Measurements from ENCODE around the gene SLC6A11. TPM values are rescaled to one million over a fixed set of nuclear protein-coding genes. Genes with fewer than 3 reads are reported as not detected.

SLC6A11 gene
- total RNA-seq, 1 donor from 2014 or later = 0.25 TPM

GRCh38 chr3:10968401-10968800, 152.4 kb downstream of the SLC6A11 start:
- H3K36me3 ChIP-seq = no peaks in the 10 kb centered on the region
- no peak overlapping the region for H3K27ac ChIP-seq
- no peak for TF ChIP-seq POLR2AphosphoS5 (IDR thresholded peaks at IDR 0.05; ENCODE audit: insufficient read depth in 1 of 2, low read depth in 1 of 2)
- TF ChIP-seq POLR2A (IDR thresholded peaks at IDR 0.05) = no peak
- TF ChIP-seq CTCF (IDR thresholded peaks at IDR 0.05) = no peak
- DNase-seq (ENCODE audit: extremely low spot score in 2 of 2) = no peak
- H3K4me3 ChIP-seq = no peak overlapping the region
- H3K9me3 ChIP-seq = no peaks in the 10 kb centered on the region
- H3K4me1 ChIP-seq = no peaks in the 10 kb centered on the region
- intact Hi-C loops (cut with DNase I) = no loop called here
- H3K27me3 ChIP-seq = no peaks in the 10 kb centered on the region

- Histone ChIP-seq H3K27ac (no peak overlapping the region), H3K4me3 (no peak overlapping the region), H3K27me3 (no peaks in the 10 kb centered on the region), H3K36me3 (no peaks in the 10 kb centered on the region), H3K9me3 (no peaks in the 10 kb centered on the region), H3K4me1 (no peaks in the 10 kb centered on the region)
- intact Hi-C loops (cut with DNase I) = no loop called here
- no peak for TF ChIP-seq CTCF (IDR thresholded peaks at IDR 0.05)
- no peak for TF ChIP-seq POLR2A (IDR thresholded peaks at IDR 0.05)
- no peak for TF ChIP-seq POLR2AphosphoS5 (IDR thresholded peaks at IDR 0.05; ENCODE audit: insufficient read depth in 1 of 2, low read depth in 1 of 2)
- no peak for DNase-seq (ENCODE audit: extremely low spot score in 2 of 2)
Observed at GRCh38 chr3:10970306-10970960, 154.4 kb downstream of the SLC6A11 start.

- H3K9me3 ChIP-seq = no peaks in the 10 kb centered on the region
- no peak for DNase-seq (ENCODE audit: extremely low spot score in 2 of 2)
- no peak overlapping the region for H3K27ac ChIP-seq
- no peak overlapping the region for H3K4me3 ChIP-seq
- no peaks in the 10 kb centered on the region for H3K4me1 ChIP-seq
- H3K27me3 ChIP-seq = no peaks in the 10 kb centered on the region
- TF ChIP-seq POLR2A (IDR thresholded peaks at IDR 0.05) (no peak), POLR2AphosphoS5 (IDR thresholded peaks at IDR 0.05; ENCODE audit: insufficient read depth in 1 of 2, low read depth in 1 of 2) (no peak), CTCF (IDR thresholded peaks at IDR 0.05) (no peak)
- H3K36me3 ChIP-seq = no peaks in the 10 kb centered on the region
- intact Hi-C loops (cut with DNase I) = no loop called here
Observed at GRCh38 chr3:10972072-10972782, 156.2 kb downstream of the SLC6A11 start.

GRCh38 chr3:10973046-10973595, 157.1 kb downstream of the SLC6A11 start:
- H3K27me3 ChIP-seq = no peaks in the 10 kb centered on the region
- no peaks in the 10 kb centered on the region for H3K4me1 ChIP-seq
- H3K9me3 ChIP-seq = no peaks in the 10 kb centered on the region
- DNase-seq (ENCODE audit: extremely low spot score in 2 of 2) = no peak
- H3K4me3 ChIP-seq = no peak overlapping the region
- intact Hi-C loops (cut with DNase I) = no loop called here
- H3K27ac ChIP-seq = no peak overlapping the region
- TF ChIP-seq CTCF (IDR thresholded peaks at IDR 0.05) (no peak), POLR2AphosphoS5 (IDR thresholded peaks at IDR 0.05; ENCODE audit: insufficient read depth in 1 of 2, low read depth in 1 of 2) (no peak), POLR2A (IDR thresholded peaks at IDR 0.05) (no peak)
- H3K36me3 ChIP-seq = no peaks in the 10 kb centered on the region

- Histone ChIP-seq H3K4me3 (no peak overlapping the region), H3K9me3 (no peaks in the 10 kb centered on the region), H3K4me1 (no peaks in the 10 kb centered on the region), H3K36me3 (no peaks in the 10 kb centered on the region), H3K27ac (no peak overlapping the region), H3K27me3 (no peaks in the 10 kb centered on the region)
- TF ChIP-seq POLR2AphosphoS5 (IDR thresholded peaks at IDR 0.05; ENCODE audit: insufficient read depth in 1 of 2, low read depth in 1 of 2) (no peak), POLR2A (IDR thresholded peaks at IDR 0.05) (no peak)
- no peak for DNase-seq (ENCODE audit: extremely low spot score in 2 of 2)
- intact Hi-C loops (cut with DNase I) = no loop called here
Observed at GRCh38 chr3:10974131-10974530, 158.1 kb downstream of the SLC6A11 start.
